GM18502 (cell line): ENCODE measurements around the gene MTHFD1L.
"Not testable (repeated sequence)": the region's sequence is repeated elsewhere in the genome, so short reads cannot be mapped to it uniquely, and the experiment has no call there.

Source experiments
- ATAC-seq: cut with Tn5 transposase; IDR thresholded peaks from one replicate; pipeline ENCODE4 v1.9.1; 2021; ENCODE audit warnings: mild to moderate bottlenecking; ENCODE audit not compliant: unreplicated experiment, poor library complexity

Gene MTHFD1L

GRCh38 chr6:151108548-151108947 is 243.0 kb downstream of the MTHFD1L start:
- ATAC-seq: no peak

GRCh38 chr6:151109361-151109760 is 243.9 kb downstream of the MTHFD1L start:
- ATAC-seq: no peak

- ATAC-seq: no peak
Measured at GRCh38 chr6:151109869-151110575, 244.5 kb downstream of the MTHFD1L start.

- ATAC-seq: no peak
Measured at GRCh38 chr6:151110576-151110905, 245.0 kb downstream of the MTHFD1L start.

GRCh38 chr6:151111670-151112069 is 246.2 kb downstream of the MTHFD1L start:
- ATAC-seq: no peak

GRCh38 chr6:151112130-151112529 is 246.6 kb downstream of the MTHFD1L start:
- ATAC-seq: no peak

GRCh38 chr6:151112884-151113283 is 247.4 kb downstream of the MTHFD1L start:
- not testable (repeated sequence) for ATAC-seq

- no peak for ATAC-seq
Measured at GRCh38 chr6:151113641-151114040, 248.1 kb downstream of the MTHFD1L start.

- no peak for ATAC-seq
Measured at GRCh38 chr6:151118461-151119123, 253.1 kb downstream of the MTHFD1L start.

GRCh38 chr6:151119823-151120524 is 254.5 kb downstream of the MTHFD1L start:
- ATAC-seq: no peak

GRCh38 chr6:151121900-151122299 is 256.4 kb downstream of the MTHFD1L start:
- ATAC-seq: no peak

GRCh38 chr6:151123641-151124040 is 258.1 kb downstream of the MTHFD1L start:
- not testable (repeated sequence) for ATAC-seq

- ATAC-seq: not testable (repeated sequence)
Measured at GRCh38 chr6:151125242-151125641, 259.7 kb downstream of the MTHFD1L start.

- ATAC-seq: not testable (repeated sequence)
Measured at GRCh38 chr6:151125651-151126416, 260.3 kb downstream of the MTHFD1L start.

- ATAC-seq: not testable (repeated sequence)
Measured at GRCh38 chr6:151126417-151126724, 260.9 kb downstream of the MTHFD1L start.

- not testable (repeated sequence) for ATAC-seq
Measured at GRCh38 chr6:151127133-151127798, 261.8 kb downstream of the MTHFD1L start.

- no peak for ATAC-seq
Measured at GRCh38 chr6:151128763-151129370, 263.4 kb downstream of the MTHFD1L start.

- peak; percentile 86 for ATAC-seq
Measured at GRCh38 chr6:151130329-151130728, 264.8 kb downstream of the MTHFD1L start.

- ATAC-seq: no peak
Measured at GRCh38 chr6:151131324-151132007, 266.0 kb downstream of the MTHFD1L start.
